NCI-H2196 treated with DMSO at 0.1 percent for 48 hours (cell line): ENCODE data around the gene PIGU.
"Not testable (repeated sequence)": the region's sequence is repeated elsewhere in the genome, so short reads cannot be mapped to it uniquely, and the experiment has no call there.

ENCODE experiments used
- DNase-seq: peaks from one replicate; lab custom pipeline; 2025; ENCODE audit not compliant: unreplicated experiment; lab: John Stamatoyannopoulos, UW

PIGU gene, protein sequence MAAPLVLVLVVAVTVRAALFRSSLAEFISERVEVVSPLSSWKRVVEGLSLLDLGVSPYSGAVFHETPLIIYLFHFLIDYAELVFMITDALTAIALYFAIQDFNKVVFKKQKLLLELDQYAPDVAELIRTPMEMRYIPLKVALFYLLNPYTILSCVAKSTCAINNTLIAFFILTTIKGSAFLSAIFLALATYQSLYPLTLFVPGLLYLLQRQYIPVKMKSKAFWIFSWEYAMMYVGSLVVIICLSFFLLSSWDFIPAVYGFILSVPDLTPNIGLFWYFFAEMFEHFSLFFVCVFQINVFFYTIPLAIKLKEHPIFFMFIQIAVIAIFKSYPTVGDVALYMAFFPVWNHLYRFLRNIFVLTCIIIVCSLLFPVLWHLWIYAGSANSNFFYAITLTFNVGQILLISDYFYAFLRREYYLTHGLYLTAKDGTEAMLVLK

DNA sequence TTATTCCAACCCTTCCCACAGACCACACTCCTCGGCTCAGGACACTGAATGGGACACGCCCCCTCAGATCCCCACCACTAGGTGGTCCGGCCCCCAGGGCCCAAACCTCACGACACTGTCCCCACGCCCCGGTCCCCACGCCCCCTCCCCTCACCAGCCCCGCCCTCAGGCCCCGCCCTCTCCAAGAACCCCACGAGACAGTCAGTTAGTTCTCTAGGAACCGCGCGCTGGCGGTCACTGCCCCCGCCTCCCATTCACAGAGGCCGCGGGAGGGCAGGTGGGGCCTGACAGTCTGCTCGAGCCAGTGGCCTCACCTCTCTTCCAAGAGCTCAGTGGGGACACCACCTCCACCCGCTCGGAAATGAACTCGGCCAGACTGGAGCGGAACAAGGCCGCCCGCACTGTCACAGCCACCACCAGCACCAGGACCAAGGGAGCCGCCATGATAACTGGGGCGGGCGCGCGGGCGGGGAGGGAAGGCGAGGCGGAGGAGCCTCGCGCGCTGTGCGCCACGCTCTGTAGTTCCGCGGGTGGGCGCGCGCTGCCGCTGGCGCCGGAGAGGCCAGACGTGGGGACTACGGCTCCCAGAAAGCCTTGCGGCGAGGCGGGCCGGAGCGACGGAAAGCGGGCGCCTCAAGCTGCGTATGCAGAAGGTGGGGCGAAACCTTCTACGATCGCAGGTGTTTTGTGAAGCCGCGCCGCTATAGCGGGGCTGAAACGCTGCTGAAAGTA is at the start of gene PIGU:
PIGU (minus strand) TSS at position 451 of the 732 bp plus-strand sequence; CDS start at position 444, 7 bp downstream.
- DNase-seq: peak; percentile 96

DNA sequence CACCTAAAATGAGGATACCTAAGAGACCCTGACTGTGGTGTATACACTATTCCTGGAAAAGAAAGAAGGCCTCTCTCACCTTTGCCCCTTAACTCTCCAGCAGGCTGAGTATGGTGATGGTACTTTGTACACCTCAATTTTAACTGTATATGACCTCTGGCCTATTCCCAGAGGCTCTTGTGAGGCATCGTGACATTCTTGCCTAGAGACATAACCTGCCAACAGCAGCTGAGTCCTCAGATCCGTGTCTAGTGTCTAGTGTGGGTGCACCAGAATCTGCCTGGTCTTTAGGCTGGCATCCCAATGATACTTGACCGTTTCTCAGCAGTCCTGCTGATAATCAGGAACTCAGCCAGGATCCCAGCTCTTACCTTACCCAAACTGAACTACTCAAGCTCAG is 47.3 kb upstream of the PIGU start:
- DNase-seq: no peak

DNA sequence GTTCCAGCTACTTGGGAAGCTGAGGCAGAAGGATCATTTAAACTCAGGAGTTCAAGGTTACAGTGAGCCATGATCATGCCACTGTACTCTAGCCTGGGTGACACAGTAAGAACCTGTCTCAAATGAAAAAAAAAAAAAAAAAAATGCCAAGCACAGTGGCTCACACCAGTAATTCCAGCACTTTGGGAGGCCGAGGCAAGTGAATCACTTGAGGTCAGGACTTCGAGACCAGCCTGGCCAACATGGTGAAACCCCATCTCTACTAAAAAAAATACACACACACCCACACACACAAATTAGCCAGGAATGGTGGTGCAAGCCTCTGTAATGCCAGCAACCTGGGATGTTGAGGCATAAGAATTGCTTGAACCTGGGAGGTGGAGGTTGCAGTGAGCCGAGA is 45.7 kb upstream of the PIGU start:
- not testable (repeated sequence) for DNase-seq

GRCh38 chr20:34720266-34720665 is 43.4 kb upstream of the PIGU start:
- DNase-seq: no peak

DNA sequence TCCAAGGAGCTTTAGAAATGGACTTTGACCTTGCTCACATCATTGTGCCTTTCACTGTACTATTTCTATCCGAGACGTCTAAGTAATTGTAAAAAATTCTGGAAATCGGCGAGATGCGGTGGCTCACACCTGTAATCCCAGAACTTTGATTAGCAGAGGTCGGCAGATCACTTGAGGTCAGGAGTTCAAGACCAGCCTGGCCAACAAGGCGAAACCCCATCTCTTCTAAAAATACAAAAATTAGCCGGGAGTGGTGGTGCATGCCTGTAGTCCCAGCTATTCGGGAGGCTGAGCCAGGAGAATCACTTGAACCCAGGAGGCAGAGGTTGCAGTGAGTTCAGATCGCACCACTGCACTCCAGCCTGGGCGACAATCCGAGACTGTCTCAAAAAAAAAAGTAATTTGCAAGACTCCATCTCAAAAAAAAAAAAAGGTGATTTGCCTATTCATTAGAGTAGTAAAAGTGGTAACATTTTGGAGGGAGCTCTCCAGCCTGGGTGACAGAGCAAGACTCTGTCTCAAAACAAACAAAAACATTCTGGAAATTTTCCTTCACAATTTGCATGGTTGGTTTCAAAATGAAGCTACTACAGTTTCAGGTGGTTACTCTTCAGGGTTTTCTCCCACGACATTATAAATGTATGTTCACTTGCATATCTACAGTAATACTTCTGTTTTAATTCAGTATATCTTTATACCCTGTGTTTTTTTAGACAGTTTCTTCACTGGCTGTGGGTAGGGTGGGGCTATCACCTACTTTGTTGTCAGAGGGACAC is 42.5 kb upstream of the PIGU start:
- DNase-seq: not testable (repeated sequence)

DNA sequence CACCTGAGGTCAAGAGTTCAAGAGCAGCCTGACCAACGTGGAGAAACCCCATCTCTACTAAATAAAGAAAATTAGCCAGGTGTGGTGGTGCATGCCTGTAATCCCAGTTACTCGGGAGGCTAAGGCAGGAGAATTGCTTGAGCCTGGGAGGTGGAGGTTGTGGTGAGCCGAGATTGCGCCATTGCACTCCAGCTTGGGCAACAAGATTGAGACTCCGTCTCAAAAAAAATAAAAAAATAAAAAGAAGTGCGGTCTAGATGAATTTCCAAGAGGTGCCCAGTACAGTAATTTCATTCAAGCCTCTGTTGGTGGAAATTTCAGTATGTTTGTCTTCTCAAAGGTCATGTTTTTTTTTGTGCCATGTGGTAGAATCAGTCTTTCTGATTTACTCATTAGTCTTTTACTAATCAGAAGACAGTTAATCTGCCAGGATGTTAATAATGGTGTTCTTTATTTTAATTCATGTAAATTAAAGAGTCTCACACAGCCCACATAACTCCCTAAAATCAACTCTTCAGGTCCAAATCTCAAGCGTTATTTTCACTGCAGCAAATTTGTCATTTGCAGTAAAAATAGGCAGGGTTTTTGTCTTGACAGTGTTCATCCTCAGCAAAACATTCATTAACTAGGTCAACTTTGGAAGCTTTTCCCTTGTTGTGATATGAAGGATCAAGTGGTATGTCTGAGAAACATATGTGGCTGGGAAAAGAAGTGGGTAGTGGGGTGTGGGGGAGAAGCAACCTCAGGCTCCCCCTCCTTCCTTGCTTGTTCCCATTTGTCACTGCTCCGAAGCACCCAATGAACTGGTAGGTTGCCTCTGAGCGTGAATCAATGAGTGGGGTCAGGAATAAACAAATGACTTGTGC is 40.6 kb upstream of the PIGU start:
- DNase-seq: no peak

DNA sequence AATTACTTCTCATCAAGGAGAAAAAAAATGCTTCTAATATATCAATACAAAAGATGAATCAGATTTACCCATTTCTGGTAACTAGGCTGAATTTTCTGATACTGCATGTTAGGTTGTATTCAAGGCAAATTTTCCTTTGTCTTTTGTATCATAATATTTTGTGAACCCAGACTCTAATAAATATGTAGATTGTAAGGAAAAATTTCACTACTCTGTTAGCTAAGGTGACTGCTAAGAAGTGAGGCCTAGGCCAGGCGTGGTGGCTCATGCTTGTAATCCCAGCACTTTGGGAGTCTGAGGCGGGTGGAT is 40.0 kb upstream of the PIGU start:
- no peak for DNase-seq

DNA sequence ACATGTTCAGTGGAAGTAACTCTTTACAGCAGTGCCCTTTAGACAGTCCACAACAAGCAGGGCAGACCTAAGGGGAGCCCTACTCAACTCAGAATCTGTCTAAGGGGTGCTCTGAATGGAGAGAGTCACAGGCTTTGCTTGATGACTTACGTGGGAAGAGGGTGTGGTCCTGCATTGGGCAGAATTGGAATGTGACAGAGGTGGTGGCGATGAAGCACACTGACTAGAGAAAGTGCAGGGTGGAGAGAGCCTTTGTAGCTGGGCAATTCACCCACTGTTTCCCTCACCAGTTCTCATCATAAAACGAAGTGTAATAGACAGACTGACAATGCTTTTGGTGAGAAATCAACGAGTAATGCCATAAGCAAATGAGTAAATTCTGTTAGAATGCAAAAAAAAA is 38.5 kb upstream of the PIGU start:
- no peak for DNase-seq

- not testable (repeated sequence) for DNase-seq
Measured at GRCh38 chr20:34713944-34714515, 37.1 kb upstream of the PIGU start.

DNA sequence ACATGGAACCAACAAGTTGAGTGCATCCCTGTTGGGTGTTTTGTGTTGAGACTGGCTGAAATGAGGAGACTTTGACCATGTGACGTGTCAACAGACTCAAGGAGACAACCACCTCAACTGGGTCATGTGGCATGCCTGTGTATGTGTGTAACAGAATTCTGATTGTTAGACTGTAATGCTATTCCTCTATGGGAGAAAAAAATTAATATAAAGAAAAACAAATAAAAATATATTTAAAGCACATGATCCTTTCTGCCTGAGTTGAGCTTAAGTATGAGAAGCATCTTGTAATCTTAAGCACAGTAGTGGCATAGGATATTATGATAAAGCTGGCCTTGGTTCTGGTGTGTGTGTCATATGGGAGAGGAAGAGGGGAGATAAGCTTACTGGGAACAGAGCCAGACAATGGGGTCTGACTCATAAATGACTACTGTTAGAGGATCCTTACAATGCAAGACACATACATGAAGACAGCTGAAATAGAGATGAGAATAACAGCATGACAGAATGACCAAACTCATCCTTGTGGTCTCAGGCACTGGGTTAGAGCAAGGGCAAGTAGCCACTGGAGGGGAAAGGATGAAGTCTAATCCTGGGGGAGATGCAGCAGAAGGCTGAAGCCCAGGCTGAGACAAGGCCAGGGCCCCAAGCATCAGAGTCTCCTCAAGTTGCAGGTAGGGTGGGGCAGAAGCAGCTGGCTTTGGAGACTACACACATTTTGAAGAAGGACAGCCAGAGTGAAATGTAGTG is 36.5 kb upstream of the PIGU start:
- DNase-seq: no peak

DNA sequence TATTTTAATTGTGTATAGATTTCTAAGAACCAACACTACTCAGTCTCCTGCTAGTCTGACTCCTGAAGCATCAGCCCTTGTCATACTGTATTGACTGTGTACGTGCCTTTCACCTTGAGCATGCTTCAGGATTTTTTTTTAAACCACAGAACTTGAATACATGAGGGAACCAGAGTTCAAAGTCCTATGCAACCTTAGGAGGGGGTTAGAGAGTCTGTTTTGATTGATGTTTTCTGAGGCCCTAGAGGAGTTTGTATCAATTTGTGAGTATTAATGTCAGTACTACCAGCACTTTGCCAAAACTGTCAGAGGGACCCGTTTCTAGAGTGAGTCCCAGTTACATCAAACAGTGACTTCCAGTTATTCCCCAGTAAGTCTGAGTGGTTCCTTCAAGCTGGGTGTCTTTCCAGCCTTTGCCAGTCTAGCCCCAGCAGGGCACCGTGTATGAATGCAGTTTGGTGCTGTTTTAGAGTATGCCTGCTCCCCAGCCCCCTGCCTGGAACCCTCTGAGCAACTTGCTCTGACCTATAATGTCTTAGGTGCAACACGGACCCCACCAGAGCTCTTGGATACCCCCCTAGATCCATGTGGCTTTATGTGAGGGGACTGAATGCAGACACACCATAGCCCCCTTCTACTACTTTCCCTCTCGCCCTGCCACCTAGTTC is 35.8 kb upstream of the PIGU start:
- DNase-seq: no peak

DNA sequence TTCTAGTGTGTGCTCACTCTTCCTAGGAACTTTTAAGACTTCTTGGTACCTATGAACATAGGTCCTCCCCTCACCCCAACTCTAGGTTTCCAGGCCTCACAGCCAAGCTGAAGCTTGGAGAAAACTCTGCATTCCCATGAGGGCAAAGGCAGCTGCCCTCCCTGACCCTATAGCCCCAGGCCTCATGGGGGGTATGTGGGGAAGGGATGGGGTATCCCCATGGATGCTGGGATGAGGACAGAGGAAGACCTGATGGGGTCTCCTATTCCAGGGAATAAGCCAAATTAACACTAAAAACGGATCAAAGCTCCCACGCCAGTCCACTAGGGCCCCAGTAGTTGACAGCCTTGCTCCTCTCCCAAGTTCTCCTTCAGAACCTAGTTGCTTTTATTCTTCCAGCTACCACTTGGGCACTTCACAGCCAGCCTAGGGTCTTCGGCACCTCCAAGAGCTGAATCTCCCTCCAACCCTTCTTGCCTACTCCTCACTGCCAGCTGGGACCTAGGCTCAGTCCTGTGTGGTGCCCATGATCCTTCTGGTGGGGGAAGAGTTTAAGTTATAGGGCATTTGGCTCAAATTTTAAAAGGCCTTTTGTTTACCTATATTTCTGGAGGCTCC is 35.0 kb upstream of the PIGU start:
- no peak for DNase-seq

DNA sequence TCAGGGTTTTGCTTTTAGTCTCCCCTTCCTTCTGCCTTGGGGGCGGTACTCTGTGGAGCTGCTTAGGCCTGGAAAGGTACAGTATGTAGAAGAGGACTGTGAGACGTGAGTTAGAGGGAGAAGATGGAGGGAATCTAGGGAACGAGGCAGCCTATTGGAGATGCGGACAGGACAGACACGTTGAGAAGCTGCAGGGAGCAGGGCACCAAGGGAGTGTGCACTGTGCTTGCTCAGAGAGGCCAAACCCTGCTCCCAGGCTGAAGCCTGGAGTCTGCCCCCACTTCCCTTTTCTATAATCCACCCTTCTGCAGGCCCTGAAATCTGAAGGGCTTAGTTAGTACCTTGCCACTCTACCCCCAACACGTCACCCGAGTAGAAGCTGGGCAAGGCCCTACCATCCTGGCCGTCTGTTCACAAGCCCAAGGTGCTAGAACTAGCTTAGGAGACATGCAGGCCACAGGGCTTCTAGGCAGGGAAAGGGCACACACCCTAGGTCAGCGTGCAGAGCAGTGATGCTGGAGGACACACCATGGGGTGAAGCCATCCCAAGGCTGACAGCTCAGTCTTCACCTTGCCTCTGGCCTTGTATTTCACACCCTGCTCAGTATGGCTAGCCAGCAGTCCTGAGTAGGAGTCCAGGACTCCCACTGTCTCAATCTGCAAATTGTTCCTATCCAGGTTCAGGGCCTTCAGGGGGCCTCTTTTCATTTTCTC is 34.1 kb upstream of the PIGU start:
- no peak for DNase-seq

DNA sequence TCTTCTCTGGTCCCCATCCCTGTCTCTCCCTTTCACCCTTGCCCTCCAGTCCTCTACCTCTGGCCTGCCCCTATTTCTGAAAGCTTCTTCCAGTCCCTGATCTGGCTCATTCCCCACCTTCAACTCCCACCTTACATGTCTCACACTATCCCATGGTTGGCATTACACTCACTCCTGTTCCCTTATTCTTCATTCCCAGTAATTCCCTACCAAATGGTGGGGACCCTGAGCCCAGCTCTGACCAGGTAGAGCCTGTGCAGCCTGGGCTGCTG is 33.6 kb upstream of the PIGU start:
- no peak for DNase-seq

- DNase-seq: peak; percentile 71
Measured at GRCh38 chr20:34709831-34710567, 33.1 kb upstream of the PIGU start.

GRCh38 chr20:34709044-34709830 is 32.3 kb upstream of the PIGU start:
- peak; percentile 76 for DNase-seq

DNA sequence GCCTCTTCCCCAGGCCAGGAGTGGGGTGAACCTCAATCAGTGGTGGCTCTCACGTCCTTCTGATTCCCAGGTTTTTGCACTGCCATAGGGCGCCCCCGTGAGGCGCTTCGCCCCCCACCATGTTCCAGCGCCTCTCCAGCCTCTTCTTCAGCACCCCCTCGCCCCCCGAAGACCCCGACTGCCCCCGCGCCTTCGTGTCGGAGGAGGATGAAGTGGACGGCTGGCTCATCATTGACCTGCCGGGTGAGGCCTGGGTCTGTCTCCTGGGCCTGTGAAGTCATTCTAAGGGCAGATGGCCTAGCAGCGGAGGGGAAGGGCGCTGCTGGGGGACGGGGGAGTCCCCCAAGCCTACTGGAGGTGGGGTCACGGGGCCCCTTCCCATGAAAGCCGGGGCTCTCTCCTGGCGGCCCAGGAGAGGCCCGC is 31.7 kb upstream of the PIGU start:
- peak; percentile 16 for DNase-seq
